Measurements from ENCODE around the gene MORC1.

DNA sequence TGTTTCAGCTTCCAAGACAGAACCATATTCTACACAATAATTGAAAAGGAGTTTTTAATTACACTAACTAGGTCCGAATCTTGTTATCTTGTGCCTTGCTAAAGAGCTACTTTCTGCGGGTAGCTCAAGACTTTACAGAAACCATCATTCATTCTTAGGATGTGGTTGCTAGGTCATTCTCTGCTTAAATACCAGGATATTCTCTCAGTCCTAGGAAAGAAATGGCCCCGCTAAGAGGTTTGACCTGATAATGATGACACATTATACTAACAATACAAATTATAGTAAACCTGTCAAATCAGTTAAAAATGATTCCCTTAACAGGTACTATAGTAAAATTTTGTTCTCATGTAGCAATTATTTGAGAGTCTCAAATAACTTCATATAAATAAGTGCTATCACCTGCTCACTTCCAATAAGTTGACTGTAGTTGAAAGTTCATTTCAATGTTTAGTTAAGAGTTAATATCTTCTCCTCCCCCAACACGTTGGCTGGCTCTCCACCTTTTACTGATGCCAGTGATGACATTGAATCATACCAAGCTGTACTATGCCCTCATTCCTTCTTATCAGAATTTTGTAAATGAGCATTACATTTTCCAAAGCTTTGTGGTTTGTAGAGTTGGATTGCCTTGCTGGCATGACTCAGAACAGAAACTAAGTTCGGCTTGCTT, 15.0 kb upstream of the MORC1 start:
- no peak for TF ChIP-seq POLR2AphosphoS5 (IDR thresholded peaks at IDR 0.05; ENCODE audit: low read depth, low read length)
- TF ChIP-seq, protein P1, sequence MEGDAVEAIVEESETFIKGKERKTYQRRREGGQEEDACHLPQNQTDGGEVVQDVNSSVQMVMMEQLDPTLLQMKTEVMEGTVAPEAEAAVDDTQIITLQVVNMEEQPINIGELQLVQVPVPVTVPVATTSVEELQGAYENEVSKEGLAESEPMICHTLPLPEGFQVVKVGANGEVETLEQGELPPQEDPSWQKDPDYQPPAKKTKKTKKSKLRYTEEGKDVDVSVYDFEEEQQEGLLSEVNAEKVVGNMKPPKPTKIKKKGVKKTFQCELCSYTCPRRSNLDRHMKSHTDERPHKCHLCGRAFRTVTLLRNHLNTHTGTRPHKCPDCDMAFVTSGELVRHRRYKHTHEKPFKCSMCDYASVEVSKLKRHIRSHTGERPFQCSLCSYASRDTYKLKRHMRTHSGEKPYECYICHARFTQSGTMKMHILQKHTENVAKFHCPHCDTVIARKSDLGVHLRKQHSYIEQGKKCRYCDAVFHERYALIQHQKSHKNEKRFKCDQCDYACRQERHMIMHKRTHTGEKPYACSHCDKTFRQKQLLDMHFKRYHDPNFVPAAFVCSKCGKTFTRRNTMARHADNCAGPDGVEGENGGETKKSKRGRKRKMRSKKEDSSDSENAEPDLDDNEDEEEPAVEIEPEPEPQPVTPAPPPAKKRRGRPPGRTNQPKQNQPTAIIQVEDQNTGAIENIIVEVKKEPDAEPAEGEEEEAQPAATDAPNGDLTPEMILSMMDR (IDR thresholded peaks at IDR 0.05) = no peak

Measured in Panc1 (cell line).